ENCODE results near the gene BCAS1. TPM values are rescaled to one million over a fixed set of nuclear protein-coding genes. Genes with fewer than 3 reads are reported as not detected.

Gene BCAS1
- total and polyA plus RNA-seq, 2 donors (not counting 3 experiments of a cell fraction or from before 2014, with no cell fraction given), result not detected

GRCh38 chr20:53914781-53915445 lies 155.5 kb downstream of the BCAS1 start:
- Histone ChIP-seq H3K9me3 (replicated peaks; ENCODE audit: control insufficient read depth, insufficient read depth, low read length) (no peaks in the 10 kb centered on the region), H3K4me2 (ENCODE audit: insufficient read depth, low read length) (peak overlapping the region; percentile 87), H3K27ac (ENCODE audit: insufficient read depth, low read depth, low read length) (peak overlapping the region; percentile 82), H3K27me3 (ENCODE audit: control insufficient read depth in 2 of 2, insufficient read depth in 2 of 2, low read length in 2 of 2) (no peaks in the 10 kb centered on the region), H4K20me1 (replicated peaks; ENCODE audit: control insufficient read depth, extremely low read depth, insufficient read depth, low read length) (no peaks in the 10 kb centered on the region), H3K36me3 (ENCODE audit: control insufficient read depth in 2 of 2, extremely low read depth in 1 of 2, insufficient read depth in 2 of 2, low read length in 2 of 2) (no peaks in the 10 kb centered on the region), H3K79me2 (ENCODE audit: control insufficient read depth, insufficient read depth, low read length) (no peaks in the 10 kb centered on the region), H3K4me1 (ENCODE audit: control insufficient read depth, extremely low read depth, insufficient read depth, low read length) (peaks cover 30% of the 10 kb centered on the region), H2AFZ (ENCODE audit: low read depth, low read length) (peak overlapping the region; percentile 91), H3K9me1 (replicated peaks; ENCODE audit: control insufficient read depth, extremely low read depth, insufficient read depth, low read length) (no peaks in the 10 kb centered on the region), H3K4me3 (replicated peaks in 1 of 3; ENCODE audit: insufficient read depth in 1 of 3, low read depth in 1 of 3, low read length in 3 of 3) (peak overlapping the region; percentile 47 to 81 (median 67)), H3K9ac (replicated peaks; ENCODE audit: extremely low read depth, insufficient read depth, low read length) (peak overlapping the region; percentile 82)
- TF ChIP-seq EZH2 (IDR thresholded peaks at IDR 0.05; ENCODE audit: borderline replicate concordance, low read depth, low read length, severe bottlenecking) (no peak), MAX (IDR thresholded peaks at IDR 0.05; ENCODE audit: insufficient read depth, insufficient read length) (no peak), FOS (IDR thresholded peaks at IDR 0.05; ENCODE audit: borderline replicate concordance, insufficient read depth, low read length) (no peak), CTCF (IDR thresholded peaks at IDR 0.05; ENCODE audit: extremely low read depth in 1 of 2, insufficient read depth in 1 of 2, low read depth in 1 of 2, low read length in 2 of 2) (no peak), GATA2 (IDR thresholded peaks at IDR 0.05; ENCODE audit: insufficient read depth, insufficient read length, low read depth, low read length) (no peak), POLR2A (IDR thresholded peaks at IDR 0.05; ENCODE audit: low read depth, low read length) (no peak)
- DNase-seq (ENCODE audit: low read depth, low spot score) (peak; percentile 39), FAIRE-seq (no peak)
- ChIA-PET POLR2A (interaction anchor here (0.7 to 1.3 kb wide), 2 partner anchors 14 to 321 kb away, joined by 3 to 7 read pairs; partner anchors contain the start of gene ZNF217), CTCF (interaction anchor here (0.7 to 6.3 kb wide), 28 partner anchors 12 to 1786 kb away, joined by 3 to 98 read pairs (median 8); partner anchors contain the start of gene ZNF217)
- dilution Hi-C loops (cut with MboI; ENCODE audit: extremely low pct_ligation_motif_present, low sequenced_read_pairs) (no loop called here), intact Hi-C loops (cut with micrococcal nuclease) (loop anchor here (1.0 kb wide), 7 partner anchors 14 to 337 kb away; no protein-coding TSS in a partner anchor)
- BruUV-seq (replicated peaks), result no TSS peak
